ENCODE data around the gene TROAP.

DNA sequence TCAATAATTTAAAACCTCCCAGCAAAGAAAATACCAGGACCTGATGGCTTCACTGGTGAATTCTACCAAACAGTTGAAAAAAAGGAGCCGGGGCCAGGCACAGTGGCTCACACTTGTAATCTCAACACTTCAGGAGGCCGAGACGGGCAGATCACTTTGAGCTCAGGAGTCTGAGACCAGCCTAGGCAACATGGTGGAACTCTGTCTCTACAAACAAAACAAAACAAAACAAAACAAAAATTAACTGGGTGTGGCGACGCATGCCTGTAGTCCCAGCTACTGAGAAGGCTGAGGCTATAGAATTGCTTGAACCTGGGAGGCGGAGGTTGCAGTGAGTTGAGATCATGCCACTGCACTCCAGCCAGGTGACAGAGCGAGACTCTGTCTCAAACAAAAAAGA, 13.7 kb upstream of the TROAP start:
- no peak for TF ChIP-seq POLR2A (conservative IDR thresholded peaks at IDR 0.05)
- TF ChIP-seq MLX (CRISPR knock-in tag; conservative IDR thresholded peaks at IDR 0.05), result no peak
- TF ChIP-seq CBX2 (IDR thresholded peaks at IDR 0.05; ENCODE audit: insufficient read depth, low read length, poor library complexity, severe bottlenecking), result no peak
- no peak for TF ChIP-seq MAFK (IDR thresholded peaks at IDR 0.05; ENCODE audit: low read length)
- no peak for TF ChIP-seq CBFB (CRISPR knock-in tag; IDR thresholded peaks at IDR 0.05)
- no peak for TF ChIP-seq PHF21A (IDR thresholded peaks at IDR 0.05; ENCODE audit: borderline replicate concordance, low read depth)
- no peak for TF ChIP-seq SETDB1 (IDR thresholded peaks at IDR 0.05; ENCODE audit: low read length)

Measured in K562 (cell line).